ENCODE measurements around the gene MRM3.
"Not testable (repeated sequence)": the region's sequence is repeated elsewhere in the genome, so short reads cannot be mapped to it uniquely, and the experiment has no call there.

Gene MRM3

GRCh38 chr17:828761-829160, 46.6 kb downstream of the MRM3 start:
- no peak for DNase-seq

GRCh38 chr17:829614-830013, 47.5 kb downstream of the MRM3 start:
- DNase-seq: not testable (repeated sequence)

- no peak for DNase-seq
These were observed 48.2 kb downstream of the MRM3 start for GRCh38 chr17:830381-830780.

GRCh38 chr17:830950-831349, 48.8 kb downstream of the MRM3 start:
- no peak for DNase-seq

- DNase-seq: no peak
These were observed 52.0 kb downstream of the MRM3 start for GRCh38 chr17:834136-834535.

GRCh38 chr17:835263-835662, 53.1 kb downstream of the MRM3 start:
- no peak for DNase-seq

GRCh38 chr17:835721-836120, 53.6 kb downstream of the MRM3 start:
- DNase-seq: not testable (repeated sequence)

- no peak for DNase-seq
These were observed 54.0 kb downstream of the MRM3 start for GRCh38 chr17:836151-836550.

GRCh38 chr17:838486-838885, 56.3 kb downstream of the MRM3 start:
- DNase-seq: no peak

GRCh38 chr17:841313-841712, 59.2 kb downstream of the MRM3 start:
- peak; percentile 3 for DNase-seq

Data from CD4-positive, alpha-beta T cell treated with Interleukin-17A for 4 hours (primary cell).